Subcutaneous abdominal adipose tissue (tissue), 5 donors: ENCODE data around the gene ZMYND8.
A peak's percentile ranks its signal among the peaks of the same experiment; 100 is the strongest.

ENCODE experiments used
- H3K27ac ChIP-seq: one replicate; pipeline ENCODE4 v1.7.0; 2013; ENCODE audit warnings: low read depth, mild to moderate bottlenecking, inconsistent platforms, low read length, moderate library complexity
- H3K27me3 ChIP-seq, 5 donors: one replicate each; pipeline ENCODE4 v1.7.0; 2013; ENCODE audit warnings: low read length in 5 of 5, inconsistent platforms in 1 of 5; ENCODE audit not compliant: control insufficient read depth in 5 of 5, insufficient read depth in 4 of 5
- H3K36me3 ChIP-seq, 5 donors: one replicate each; pipeline ENCODE4 v1.7.0; 2013; ENCODE audit warnings: low read length in 5 of 5; ENCODE audit not compliant: control insufficient read depth in 5 of 5, insufficient read depth in 5 of 5
- H3K4me1 ChIP-seq, 5 donors: one replicate each; pipeline ENCODE4 v1.7.0; 2013; ENCODE audit warnings: low read length in 5 of 5, mild to moderate bottlenecking in 3 of 5, moderate library complexity in 1 of 5; ENCODE audit not compliant: control insufficient read depth in 5 of 5, insufficient read depth in 5 of 5
- H3K4me3 ChIP-seq, 5 donors: one replicate each; pipeline ENCODE4 v1.7.0; 2013; ENCODE audit warnings: low read length in 5 of 5, low read depth in 1 of 5
- H3K9ac ChIP-seq, 5 donors: one replicate each; pipeline ENCODE4 v1.7.0; 2013; ENCODE audit warnings: low read length in 5 of 5, mild to moderate bottlenecking in 4 of 5, moderate library complexity in 3 of 5
- H3K9me3 ChIP-seq, 5 donors: one replicate each; pipeline ENCODE4 v1.7.0; 2013; ENCODE audit warnings: low read length in 5 of 5; ENCODE audit not compliant: control insufficient read depth in 5 of 5
- donor health status: healthy.
- donor health status: healthy.
- donor health status: healthy.
- donor health status: healthy.
- donor health status: healthy.

The ZMYND8 gene

DNA sequence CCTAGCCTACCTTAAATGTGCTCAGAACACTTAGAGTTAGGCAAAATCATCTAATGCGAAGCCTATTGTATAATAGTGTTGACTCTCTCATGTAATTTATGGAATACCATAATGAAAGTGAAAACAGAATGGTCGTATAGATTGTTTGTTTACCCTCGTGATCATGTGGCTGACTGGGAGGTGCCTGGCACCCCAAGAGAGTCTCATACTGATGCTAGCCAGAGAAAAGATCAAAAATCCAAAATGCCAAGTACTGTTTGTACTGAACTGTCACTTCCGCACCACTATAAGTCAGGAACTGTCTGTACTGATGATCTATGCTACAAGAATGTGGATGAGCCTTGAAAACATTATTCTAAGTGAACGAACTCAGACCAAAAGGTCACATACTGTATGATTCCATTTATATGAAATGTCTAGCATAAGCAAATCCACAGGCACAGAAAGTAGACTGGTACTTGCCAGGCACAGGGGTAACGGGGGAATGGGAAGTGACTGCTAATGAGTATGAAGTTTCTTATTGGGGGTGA is 22.4 kb downstream of the ZMYND8 start:
- no peaks in the 10 kb centered on the region for H3K27me3 ChIP-seq
- peaks cover 15 to 54% (median 41%) of the 10 kb centered on the region in 5 donors for H3K4me1 ChIP-seq
- H3K9me3 ChIP-seq, result no peaks in the 10 kb centered on the region
- H3K27ac ChIP-seq, result peak overlapping the region; percentile 48
- peaks cover 0 to 2% (median 0%) of the 10 kb centered on the region in 5 donors for H3K36me3 ChIP-seq
- H3K4me3 ChIP-seq, result peak overlapping the region; percentile 21 to 61 (median 52)
- H3K9ac ChIP-seq, result peak overlapping the region; percentile 17 to 63 (median 56)

- Histone ChIP-seq H3K9ac (no peak overlapping the region), H3K9me3 (no peaks in the 10 kb centered on the region), H3K4me3 (no peak overlapping the region), H3K4me1 (peaks cover 18 to 55% (median 47%) of the 10 kb centered on the region in 5 donors), H3K27me3 (no peaks in the 10 kb centered on the region), H3K36me3 (no peaks in the 10 kb centered on the region), H3K27ac (peak overlapping the region; percentile 10)
Measured at GRCh38 chr20:47332381-47333206, 23.9 kb downstream of the ZMYND8 start.

GRCh38 chr20:47330933-47331708 is 25.4 kb downstream of the ZMYND8 start:
- no peaks in the 10 kb centered on the region for H3K36me3 ChIP-seq
- H3K9ac ChIP-seq, result peak overlapping the region in 1 of 5 donors; percentile 6
- H3K27me3 ChIP-seq, result no peaks in the 10 kb centered on the region
- peak overlapping the region; percentile 78 for H3K27ac ChIP-seq
- H3K4me1 ChIP-seq, result peaks cover 18 to 49% (median 43%) of the 10 kb centered on the region in 5 donors
- no peak overlapping the region for H3K4me3 ChIP-seq
- H3K9me3 ChIP-seq, result no peaks in the 10 kb centered on the region

- peak overlapping the region in 1 of 5 donors; percentile 42 for H3K4me3 ChIP-seq
- no peaks in the 10 kb centered on the region for H3K9me3 ChIP-seq
- H3K4me1 ChIP-seq, result peaks cover 18 to 47% (median 43%) of the 10 kb centered on the region in 5 donors
- no peaks in the 10 kb centered on the region for H3K36me3 ChIP-seq
- no peaks in the 10 kb centered on the region for H3K27me3 ChIP-seq
- peak overlapping the region in 1 of 5 donors; percentile 33 for H3K9ac ChIP-seq
- H3K27ac ChIP-seq, result peak overlapping the region; percentile 78
Measured at GRCh38 chr20:47330071-47330470, 26.4 kb downstream of the ZMYND8 start.

- Histone ChIP-seq H3K4me1 (peaks cover 15 to 40% (median 35%) of the 10 kb centered on the region in 5 donors), H3K9ac (no peak overlapping the region), H3K27ac (peak overlapping the region; percentile 78), H3K4me3 (no peak overlapping the region), H3K27me3 (no peaks in the 10 kb centered on the region), H3K9me3 (no peaks in the 10 kb centered on the region), H3K36me3 (no peaks in the 10 kb centered on the region)
Measured at GRCh38 chr20:47328129-47328528, 28.4 kb downstream of the ZMYND8 start.

DNA sequence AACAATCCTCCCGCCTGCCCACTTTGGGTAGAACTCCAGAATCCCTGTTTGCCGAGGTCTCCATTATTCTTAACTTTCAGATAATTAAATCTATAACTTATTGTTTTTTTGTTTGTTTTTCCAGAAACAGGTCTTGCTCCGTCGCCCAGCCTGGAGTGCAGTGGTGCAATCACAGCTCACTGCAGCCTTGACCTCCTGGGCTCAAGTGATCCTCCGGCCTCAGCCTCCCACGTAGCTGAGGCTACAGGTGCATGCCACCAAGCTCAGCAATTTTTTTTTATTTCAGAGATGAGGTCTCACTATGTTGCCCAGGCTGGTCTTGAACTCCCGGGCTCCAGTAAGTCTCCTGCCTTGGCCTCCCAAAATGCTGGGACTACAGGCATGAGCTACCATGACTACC is 28.8 kb downstream of the ZMYND8 start:
- Histone ChIP-seq H3K4me1 (peaks cover 15 to 44% (median 35%) of the 10 kb centered on the region in 5 donors), H3K9ac (no peak overlapping the region), H3K36me3 (no peaks in the 10 kb centered on the region), H3K27ac (peak overlapping the region; percentile 78), H3K4me3 (no peak overlapping the region), H3K9me3 (no peaks in the 10 kb centered on the region), H3K27me3 (no peaks in the 10 kb centered on the region)

GRCh38 chr20:47326658-47327268 is 29.7 kb downstream of the ZMYND8 start:
- H3K9me3 ChIP-seq, result no peaks in the 10 kb centered on the region
- H3K4me3 ChIP-seq, result no peak overlapping the region
- no peak overlapping the region for H3K27ac ChIP-seq
- H3K4me1 ChIP-seq, result peaks cover 15 to 46% (median 34%) of the 10 kb centered on the region in 5 donors
- H3K9ac ChIP-seq, result no peak overlapping the region
- H3K27me3 ChIP-seq, result no peaks in the 10 kb centered on the region
- no peaks in the 10 kb centered on the region for H3K36me3 ChIP-seq

- Histone ChIP-seq H3K27ac (no peak overlapping the region), H3K4me3 (no peak overlapping the region)
Measured at GRCh38 chr20:47325242-47325641, 31.3 kb downstream of the ZMYND8 start.

GRCh38 chr20:47320990-47321805 is 35.3 kb downstream of the ZMYND8 start:
- no peaks in the 10 kb centered on the region for H3K27me3 ChIP-seq
- H3K9me3 ChIP-seq, result no peaks in the 10 kb centered on the region
- peak overlapping the region in 1 of 5 donors; percentile 30 for H3K9ac ChIP-seq
- peaks cover 24 to 60% (median 44%) of the 10 kb centered on the region in 5 donors for H3K4me1 ChIP-seq
- H3K4me3 ChIP-seq, result no peak overlapping the region
- H3K27ac ChIP-seq, result peak overlapping the region; percentile 99
- H3K36me3 ChIP-seq, result no peaks in the 10 kb centered on the region

More at GRCh38 chr20:47325242-47325641, 31.3 kb downstream of the ZMYND8 start:
- Histone ChIP-seq H3K36me3 (no peaks in the 10 kb centered on the region), H3K27me3 (no peaks in the 10 kb centered on the region), H3K9me3 (no peaks in the 10 kb centered on the region), H3K9ac (no peak overlapping the region), H3K4me1 (peaks cover 10 to 44% (median 25%) of the 10 kb centered on the region in 5 donors)
